B cell (primary cell): ENCODE data around the gene ERBB3. TPM values are rescaled to one million over a fixed set of nuclear protein-coding genes. Genes with fewer than 3 reads are reported as not detected.

Experiments used
- ATAC-seq: fragments of 200-7000 bp; cut with Tn5 transposase; one replicate; pipeline ENCODE4 v1.10.0; 2021; ENCODE audit warnings: low read depth, mild to moderate bottlenecking, moderate number of reproducible peaks, moderate library complexity
- CTCF ChIA-PET: fragments of 350-600 bp; sonication (Branson Sonifier 250); formaldehyde crosslinking; loops from one replicate; lab custom pipeline; 2021; ENCODE audit warnings: antibody characterized with exemption, inconsistent platforms; lab: Charles Lee
- POLR2A ChIA-PET: fragments of 350-600 bp; sonication (Branson Sonifier 250); formaldehyde crosslinking; loops from one replicate; lab custom pipeline; 2021; ENCODE audit warnings: antibody characterized with exemption; lab: Charles Lee
- DNase-seq: peaks from one replicate; pipeline ENCODE4 v3.0.0; 2013
- H2AFZ ChIP-seq: 2 replicates; pipeline ENCODE4 v1.6.1; 2012; ENCODE audit warnings: mild to moderate bottlenecking, low read depth, low read length; ENCODE audit not compliant: insufficient read depth, poor library complexity, severe bottlenecking
- H3K27ac ChIP-seq, 2 donors: 1 replicate in 1 of 2; 2 replicates in 1 of 2; pipeline ENCODE4 v1.5.1; 2012 to 2013; ENCODE audit warnings: low read length in 2 of 2, mild to moderate bottlenecking in 2 of 2, moderate library complexity in 1 of 2
- H3K27me3 ChIP-seq, 4 experiments: fragments of 200-600 bp in 1 of 4; sonication (generic) in 1 of 4; replicated peaks in 1 of 4; 1 replicate in 2 of 4; 2 replicates in 2 of 4; pipeline versions ENCODE4 v1.6.1 to v1.7.0; 2013 to 2016; ENCODE audit warnings: low read length in 3 of 4, mild to moderate bottlenecking in 2 of 4, mixed read lengths in 1 of 4, moderate library complexity in 1 of 4; ENCODE audit not compliant: insufficient read depth in 4 of 4, control insufficient read depth in 3 of 4; ENCODE audit errors: control extremely low read depth in 1 of 4
- H3K36me3 ChIP-seq, 2 experiments: replicated peaks in 1 of 2; 1 replicate in 1 of 2; 2 replicates in 1 of 2; pipeline versions ENCODE4 v1.6.1 to v1.7.1; 2013; ENCODE audit warnings: low read length in 1 of 2; ENCODE audit not compliant: insufficient read depth in 2 of 2, control insufficient read depth in 1 of 2; ENCODE audit errors: control extremely low read depth in 1 of 2, extremely low read depth in 1 of 2
- H3K4me1 ChIP-seq, 2 donors: fragments of 200-600 bp in 1 of 2; sonication (generic) in 1 of 2; 1 replicate in 1 of 2; 2 replicates in 1 of 2; pipeline versions ENCODE4 v1.5.1 to v1.6.1; 2013 to 2017; ENCODE audit warnings: low read length in 2 of 2; ENCODE audit not compliant: control insufficient read depth in 2 of 2, insufficient read depth in 2 of 2
- H3K4me2 ChIP-seq: replicated peaks from 2 replicates; pipeline ENCODE3; 2012; ENCODE audit warnings: mild to moderate bottlenecking, low read depth, low read length; ENCODE audit not compliant: poor library complexity, severe bottlenecking
- H3K4me3 ChIP-seq, 5 experiments: fragments of 200-600 bp in 1 of 5; sonication (generic) in 1 of 5; 1 replicate in 3 of 5; 2 replicates in 2 of 5; pipeline versions ENCODE4 v1.5.1 to v1.7.0; 2011 to 2016; ENCODE audit warnings: low read length in 4 of 5, mild to moderate bottlenecking in 4 of 5, low read depth in 2 of 5, control low read depth in 1 of 5, moderate library complexity in 1 of 5; ENCODE audit not compliant: insufficient read depth in 1 of 5; ENCODE audit errors: control extremely low read depth in 1 of 5, extremely low read depth in 1 of 5
- H3K79me2 ChIP-seq: fragments of 200-600 bp; sonication (generic); one replicate; pipeline ENCODE4 v1.6.0; 2016; ENCODE audit warnings: low read length; ENCODE audit not compliant: control insufficient read depth, insufficient read depth
- H3K9ac ChIP-seq: fragments of 200-600 bp; sonication (generic); 2 replicates; pipeline ENCODE4 v1.6.1; 2017; ENCODE audit warnings: mild to moderate bottlenecking, low read length, moderate library complexity
- H3K9me3 ChIP-seq, 3 donors: one replicate each; pipeline versions ENCODE4 v1.6.1 to v1.7.1; 2013; ENCODE audit warnings: low read length in 2 of 3; ENCODE audit not compliant: control insufficient read depth in 2 of 3, insufficient read depth in 1 of 3; ENCODE audit errors: control extremely low read depth in 1 of 3
- H4K20me1 ChIP-seq: 2 replicates; pipeline ENCODE4 v1.6.0; 2012; ENCODE audit warnings: mild to moderate bottlenecking, low read length; ENCODE audit not compliant: insufficient read depth, control insufficient read depth, poor library complexity, severe bottlenecking
- H3K27ac Mint-ChIP-seq: one replicate; pipeline ENCODE4 v1.8.0; 2021; ENCODE audit warnings: mixed read lengths
- H3K27me3 Mint-ChIP-seq: one replicate; pipeline ENCODE4 v1.8.0; 2021; ENCODE audit warnings: mixed read lengths
- H3K4me1 Mint-ChIP-seq: one replicate; pipeline ENCODE4 v1.8.0; 2021; ENCODE audit warnings: mixed read lengths
- H3K4me3 Mint-ChIP-seq: one replicate; pipeline ENCODE4 v1.8.0; 2021; ENCODE audit warnings: mixed read lengths
- H3K9me3 Mint-ChIP-seq: one replicate; pipeline ENCODE4 v1.8.0; 2022; ENCODE audit warnings: mixed read lengths; ENCODE audit not compliant: insufficient read depth
- EZH2 ChIP-seq: IDR thresholded peaks from 2 replicates; pipeline ENCODE4 v1.6.1; 2012; ENCODE audit warnings: borderline replicate concordance, low read depth, mild to moderate bottlenecking, moderate library complexity, low read length; ENCODE audit not compliant: insufficient read depth, poor library complexity, severe bottlenecking
- WGBS: methylation state at CpG from one replicate; pipeline ENCODE4 v1.1.5; 2013; ENCODE audit warnings: missing lambda C conversion rate; ENCODE audit not compliant: insufficient coverage; 5-methylcytosine and 5-hydroxymethylcytosine counted together
- intact Hi-C: fragments of 100-400 bp; cut with micrococcal nuclease; formaldehyde crosslinking; loops from one replicate; pipeline ENCODE4 v1.10.0; 2022
- polyA plus RNA-seq: library from polyadenylated mRNA; depleted of rRNA; stranded (reverse); fragments of >200 nt; gene quantifications from 2 replicates; pipeline ENCODE4 v1.2.3, GENCODE V29; 2012
- total RNA-seq, 2 donors: library from RNA; stranded (reverse); fragments of 120-200 nt in 1 of 2; gene quantifications; 1 replicate in 1 of 2; 2 replicates in 1 of 2; pipeline versions ENCODE4 v1.2.3 to v1.2.4, GENCODE V29; 2013 to 2022
- TF ChIP-seq, protein P1 (sequence below): fragments of 200-600 bp; IDR thresholded peaks from one replicate; pipeline ENCODE4 v1.8.0; 2022; ENCODE audit warnings: antibody characterized with exemption, mild to moderate bottlenecking

Gene ERBB3
- total and polyA plus RNA-seq, 2 donors (not counting 1 experiment from before 2014, with no cell fraction given), result 0.10 TPM; not detected in 1

GRCh38 chr12:56098592-56098991, 18.6 kb downstream of the ERBB3 start:
- no peaks in the 10 kb centered on the region for H3K36me3 ChIP-seq
- no peaks in the 10 kb centered on the region for H3K9me3 Mint-ChIP-seq
- no peak for DNase-seq
- no peaks in the 10 kb centered on the region for H3K9me3 ChIP-seq
- TF ChIP-seq, protein P1, sequence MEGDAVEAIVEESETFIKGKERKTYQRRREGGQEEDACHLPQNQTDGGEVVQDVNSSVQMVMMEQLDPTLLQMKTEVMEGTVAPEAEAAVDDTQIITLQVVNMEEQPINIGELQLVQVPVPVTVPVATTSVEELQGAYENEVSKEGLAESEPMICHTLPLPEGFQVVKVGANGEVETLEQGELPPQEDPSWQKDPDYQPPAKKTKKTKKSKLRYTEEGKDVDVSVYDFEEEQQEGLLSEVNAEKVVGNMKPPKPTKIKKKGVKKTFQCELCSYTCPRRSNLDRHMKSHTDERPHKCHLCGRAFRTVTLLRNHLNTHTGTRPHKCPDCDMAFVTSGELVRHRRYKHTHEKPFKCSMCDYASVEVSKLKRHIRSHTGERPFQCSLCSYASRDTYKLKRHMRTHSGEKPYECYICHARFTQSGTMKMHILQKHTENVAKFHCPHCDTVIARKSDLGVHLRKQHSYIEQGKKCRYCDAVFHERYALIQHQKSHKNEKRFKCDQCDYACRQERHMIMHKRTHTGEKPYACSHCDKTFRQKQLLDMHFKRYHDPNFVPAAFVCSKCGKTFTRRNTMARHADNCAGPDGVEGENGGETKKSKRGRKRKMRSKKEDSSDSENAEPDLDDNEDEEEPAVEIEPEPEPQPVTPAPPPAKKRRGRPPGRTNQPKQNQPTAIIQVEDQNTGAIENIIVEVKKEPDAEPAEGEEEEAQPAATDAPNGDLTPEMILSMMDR, result no peak
- TF ChIP-seq EZH2, result no peak
- intact Hi-C loops, result no loop called here
- WGBS, result 83% methylated on average over 1 of the region's 3 CpGs
- peaks cover 0 to 13% (median 0%) of the 10 kb centered on the region in 4 experiments for H3K27me3 ChIP-seq
- no peak overlapping the region for H3K4me3 ChIP-seq
- no peaks in the 10 kb centered on the region for H3K79me2 ChIP-seq
- H3K4me3 Mint-ChIP-seq, result no peak overlapping the region
- ATAC-seq, result no peak
- H3K4me2 ChIP-seq, result no peak overlapping the region
- H2AFZ ChIP-seq, result no peak overlapping the region
- peaks cover 22% of the 10 kb centered on the region for H3K27me3 Mint-ChIP-seq
- H3K9ac ChIP-seq, result no peak overlapping the region
- H3K4me1 ChIP-seq, result peaks cover 6 to 8% of the 10 kb centered on the region in 2 donors
- ChIA-PET POLR2A (interaction anchor here (0.7 kb wide), 1 partner anchor 29 kb away, joined by 6 read pairs; the partner anchor contains the start of gene ESYT1), CTCF (no interaction called here)
- H3K4me1 Mint-ChIP-seq, result peaks cover 10% of the 10 kb centered on the region
- no peak overlapping the region for H3K27ac ChIP-seq
- H3K27ac Mint-ChIP-seq, result no peak overlapping the region
- no peaks in the 10 kb centered on the region for H4K20me1 ChIP-seq

GRCh38 chr12:56099787-56100186, 19.8 kb downstream of the ERBB3 start:
- Histone ChIP-seq H2AFZ (no peak overlapping the region), H3K36me3 (no peaks in the 10 kb centered on the region), H3K4me3 (no peak overlapping the region), H3K27me3 (peaks cover 0 to 7% (median 0%) of the 10 kb centered on the region in 4 experiments), H3K9ac (no peak overlapping the region), H4K20me1 (no peaks in the 10 kb centered on the region), H3K4me2 (no peak overlapping the region), H3K79me2 (peaks cover 5% of the 10 kb centered on the region), H3K9me3 (no peaks in the 10 kb centered on the region), H3K27ac (no peak overlapping the region), H3K4me1 (peaks cover 9 to 10% of the 10 kb centered on the region in 2 donors)
- 86% methylated on average over 4 of the region's 4 CpGs for WGBS
- Mint-ChIP-seq H3K27me3 (peaks cover 16% of the 10 kb centered on the region), H3K9me3 (no peaks in the 10 kb centered on the region), H3K4me3 (no peak overlapping the region), H3K27ac (no peak overlapping the region), H3K4me1 (peaks cover 21% of the 10 kb centered on the region)
- POLR2A ChIA-PET, result no interaction called here
- intact Hi-C loops, result loop anchor here (5.0 kb wide), 1 partner anchor 127 kb away; the partner anchor contains the start of gene RAB5B
- CTCF ChIA-PET, result interaction anchor here (0.8 kb wide), 1 partner anchor 52 kb away, joined by 3 read pairs; no protein-coding TSS in a partner anchor
- ATAC-seq (no peak), DNase-seq (no peak)
- TF ChIP-seq EZH2, result no peak
- TF ChIP-seq, protein P1, result no peak
